HK-2 (cell line): ENCODE measurements around the gene PPP2R2B.

Source experiments
- DNase-seq: peaks from one replicate; pipeline ENCODE4 v3.0.0-alpha.2; 2018; ENCODE audit not compliant: unreplicated experiment

PPP2R2B gene

DNA sequence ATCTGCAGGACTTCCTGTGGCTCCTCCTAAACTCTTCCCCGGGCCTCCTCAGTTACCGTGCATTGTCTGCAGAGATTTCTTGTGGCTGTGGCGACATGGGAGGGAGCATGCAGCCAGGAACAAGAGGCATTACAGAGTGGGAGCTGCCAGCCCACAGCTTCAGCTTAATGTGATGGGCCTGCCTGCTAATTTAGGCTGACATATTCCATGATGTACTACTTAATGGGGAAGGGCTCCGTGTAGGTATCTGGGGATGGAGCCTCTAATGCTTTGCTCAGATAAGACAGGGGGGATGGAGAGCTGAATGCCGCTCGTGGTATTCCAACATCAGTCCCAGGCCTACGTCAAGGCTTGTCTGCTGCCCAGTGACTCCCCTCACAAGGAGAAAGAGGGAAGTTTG, 225.0 kb downstream of the PPP2R2B start:
- DNase-seq = no peak

DNA sequence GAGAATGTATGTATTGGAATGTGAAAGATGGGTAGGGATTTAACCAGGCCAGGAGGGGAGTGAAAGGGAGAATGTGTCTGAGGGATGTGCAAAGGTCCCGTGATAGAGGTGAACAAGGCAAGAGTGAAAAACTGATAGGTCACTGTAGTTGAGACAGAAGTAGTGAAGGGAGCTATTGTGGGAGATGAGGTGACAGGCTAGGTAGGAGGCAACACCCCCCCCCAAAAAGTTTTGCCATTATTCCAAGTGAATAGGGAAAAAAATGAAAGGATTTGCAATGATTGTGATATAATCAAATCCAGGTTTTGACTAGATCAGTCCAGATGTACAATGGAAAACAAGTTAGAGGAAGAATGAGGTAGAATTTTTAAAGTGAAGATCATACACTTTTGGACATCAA, 226.0 kb downstream of the PPP2R2B start:
- no peak for DNase-seq

DNA sequence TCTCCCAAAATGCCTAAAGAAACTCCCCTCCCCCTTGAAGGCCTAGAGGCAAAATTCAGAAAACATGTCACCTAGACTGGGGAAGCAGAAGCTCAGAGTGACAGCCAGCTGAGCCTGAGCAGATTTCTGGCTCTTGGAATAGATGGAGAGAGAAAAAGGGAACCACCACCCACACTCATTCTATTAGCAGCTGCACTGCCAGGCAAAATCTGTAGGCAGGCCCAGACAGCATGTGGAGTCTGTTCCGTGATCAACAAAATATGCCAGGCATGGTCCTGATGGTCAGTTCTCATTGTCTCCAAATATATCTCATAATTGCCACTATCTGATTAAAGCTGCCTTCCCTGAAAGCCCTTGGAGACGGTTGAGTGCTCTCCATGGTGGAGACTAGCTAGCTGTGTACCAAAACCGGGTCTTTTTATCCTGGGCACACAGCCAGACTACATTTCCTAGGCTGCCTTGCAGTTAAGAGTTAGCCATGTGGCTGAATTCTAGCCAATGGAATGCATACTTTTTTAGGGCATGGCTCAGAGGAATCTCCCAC, 230.8 kb downstream of the PPP2R2B start:
- DNase-seq = no peak

DNA sequence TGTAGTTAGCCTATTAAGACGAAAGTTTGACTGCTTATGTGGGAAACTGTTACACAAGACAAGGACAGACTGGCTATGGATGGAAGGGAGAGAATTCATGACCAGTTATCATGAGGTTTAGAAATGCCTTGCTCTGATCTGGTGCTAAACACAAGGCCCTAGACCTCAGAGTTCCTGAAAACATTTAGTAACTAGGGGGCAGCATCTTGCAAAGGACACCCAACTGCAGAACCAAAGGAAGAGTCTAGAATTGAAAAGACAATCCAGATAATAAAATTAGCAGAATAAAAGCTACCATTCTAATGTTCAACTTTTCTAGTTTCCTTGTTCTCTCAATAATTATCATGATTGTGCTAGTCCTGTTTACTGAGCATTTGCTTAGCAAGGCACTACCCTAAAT, 232.1 kb downstream of the PPP2R2B start:
- DNase-seq = no peak

DNA sequence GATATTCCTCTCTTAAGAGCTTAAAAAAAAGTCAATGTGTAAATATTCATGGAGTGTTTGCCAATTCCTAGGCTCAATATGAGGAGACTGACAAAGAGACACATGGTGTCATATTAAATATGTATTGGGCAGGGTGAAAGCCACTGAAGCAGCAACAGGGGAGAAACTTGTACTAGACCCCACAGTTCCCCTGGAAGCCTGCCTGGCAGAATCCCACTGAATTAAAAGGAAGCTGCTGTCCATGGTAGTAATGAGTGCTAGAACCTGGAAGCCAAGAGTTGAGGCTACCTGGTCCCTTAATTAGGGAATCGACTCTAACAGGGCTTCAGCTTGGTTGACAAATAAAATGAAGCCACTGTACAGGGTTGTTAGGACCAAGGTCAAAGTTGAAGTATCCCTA, 233.2 kb downstream of the PPP2R2B start:
- DNase-seq = no peak

DNA sequence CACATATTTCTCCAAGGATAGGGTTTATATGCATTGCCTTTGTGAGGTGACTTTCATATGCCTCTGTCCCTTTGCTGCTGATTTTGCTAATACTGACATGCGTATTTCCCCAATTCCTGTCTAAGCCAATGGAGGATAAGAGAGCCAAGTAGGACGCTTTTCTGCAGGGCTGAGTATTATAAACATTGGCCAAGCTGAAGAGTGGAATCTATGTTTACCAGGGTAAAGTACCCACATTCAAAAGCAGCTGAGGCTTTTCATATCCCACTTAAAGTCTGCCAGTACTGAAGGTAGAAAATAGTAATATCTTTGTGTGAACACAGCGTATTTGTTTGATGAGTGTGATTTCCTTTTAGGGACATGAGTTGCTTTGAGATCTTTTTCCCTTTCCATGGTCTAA, 233.7 kb downstream of the PPP2R2B start:
- no peak for DNase-seq

DNA sequence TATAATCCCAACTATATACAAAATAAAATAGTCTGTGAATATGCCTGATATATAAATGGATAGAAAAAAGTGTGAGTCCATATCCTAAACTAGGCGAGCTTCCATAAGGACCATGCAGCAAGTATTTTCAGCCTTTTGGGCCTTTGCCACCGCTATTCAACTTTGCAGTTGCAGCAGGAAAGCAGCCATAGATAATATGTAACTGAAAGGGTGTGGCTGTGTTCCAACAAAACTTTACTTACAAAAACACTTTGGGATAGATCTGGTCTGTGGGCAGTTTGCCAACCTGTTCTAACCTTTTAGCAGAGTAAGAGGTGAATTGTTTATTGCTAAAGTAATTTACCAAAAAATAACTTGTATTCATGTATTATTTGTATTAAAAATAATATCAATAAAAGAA, 234.8 kb downstream of the PPP2R2B start:
- DNase-seq = no peak

DNA sequence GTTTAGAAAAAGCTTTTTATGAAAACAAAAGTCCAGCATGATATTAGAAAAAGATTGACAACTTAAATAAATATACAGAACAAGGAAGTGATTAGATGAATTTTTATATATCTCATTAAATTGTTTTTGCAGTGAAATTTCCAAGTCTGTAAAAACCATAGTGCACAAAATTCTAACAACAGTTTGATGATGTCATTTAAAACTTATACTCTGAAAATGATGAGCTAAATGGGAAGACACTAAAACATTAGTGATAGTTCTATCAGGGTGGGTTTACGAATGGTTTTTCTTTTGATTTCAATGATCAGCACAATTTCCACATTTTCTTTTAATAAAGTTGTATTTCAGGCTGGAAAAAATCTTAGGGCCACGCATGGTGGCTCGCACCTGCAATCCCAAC, 236.1 kb downstream of the PPP2R2B start:
- DNase-seq = no peak

DNA sequence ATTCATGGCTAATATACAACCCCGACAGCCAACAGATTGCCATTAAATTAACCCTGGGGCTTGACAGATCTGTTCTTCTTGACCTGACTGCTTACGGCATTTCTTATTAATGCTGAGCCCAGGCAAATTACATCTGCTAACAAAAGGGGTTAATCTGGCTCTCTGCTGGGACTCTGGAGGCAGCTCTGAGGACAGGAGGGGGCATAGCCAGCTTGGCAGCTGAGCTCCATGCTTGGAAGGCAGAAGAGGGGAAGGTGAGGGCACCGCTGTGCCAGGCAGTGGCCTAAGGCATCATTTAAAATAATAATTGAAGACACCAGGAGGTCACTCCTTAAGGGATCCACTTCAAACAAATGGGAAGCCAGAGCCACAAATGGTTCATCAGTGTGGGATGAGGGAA, 236.6 kb downstream of the PPP2R2B start:
- no peak for DNase-seq

DNA sequence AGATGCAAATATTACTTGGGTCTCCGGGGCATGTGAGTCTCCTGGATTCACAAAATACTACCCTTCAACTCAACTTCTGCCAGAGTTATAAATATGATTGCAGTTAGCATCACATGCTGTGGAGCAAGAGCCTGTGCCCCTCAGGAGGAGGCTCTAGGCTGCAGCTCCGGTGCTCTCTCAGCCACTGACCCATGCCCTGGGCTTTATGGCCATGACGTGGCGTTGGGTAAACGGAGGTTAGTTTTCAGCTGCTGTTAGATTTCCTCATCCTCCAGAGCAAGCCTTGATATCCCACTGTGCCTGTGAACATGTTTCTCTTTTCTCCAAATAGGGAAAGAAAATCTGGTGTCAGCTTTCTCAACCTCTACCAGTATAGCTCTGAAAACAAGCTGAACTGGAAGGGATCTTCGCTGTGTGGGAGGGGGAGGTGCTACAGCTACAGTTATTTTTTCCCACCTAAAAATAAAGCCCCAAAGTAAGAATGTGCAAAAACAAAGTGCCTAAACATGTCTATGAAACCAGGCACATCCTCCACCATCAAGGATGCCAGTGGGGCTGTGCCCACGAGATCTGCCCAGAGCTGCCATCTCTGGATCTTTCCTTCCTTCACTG, 238.2 kb downstream of the PPP2R2B start:
- no peak for DNase-seq

DNA sequence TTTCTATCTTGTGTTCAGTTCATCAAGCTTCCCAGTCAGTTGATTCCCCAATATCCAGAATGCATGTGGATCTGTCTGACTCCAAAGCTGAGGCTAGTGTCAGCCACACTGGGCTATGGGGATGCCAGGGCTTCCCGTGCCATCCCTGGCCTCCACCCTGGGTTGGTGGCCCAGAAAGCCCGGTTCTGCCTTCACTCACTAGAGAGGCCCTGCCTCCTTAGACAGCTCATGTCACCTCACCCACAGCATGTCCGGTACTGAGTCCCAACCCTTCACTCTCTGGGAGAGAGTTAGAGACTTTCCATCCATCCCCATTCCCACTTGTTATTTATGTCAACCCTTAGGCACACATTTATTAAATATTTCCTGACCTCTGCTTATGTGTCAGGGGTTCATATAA, 243.1 kb downstream of the PPP2R2B start:
- no peak for DNase-seq

DNA sequence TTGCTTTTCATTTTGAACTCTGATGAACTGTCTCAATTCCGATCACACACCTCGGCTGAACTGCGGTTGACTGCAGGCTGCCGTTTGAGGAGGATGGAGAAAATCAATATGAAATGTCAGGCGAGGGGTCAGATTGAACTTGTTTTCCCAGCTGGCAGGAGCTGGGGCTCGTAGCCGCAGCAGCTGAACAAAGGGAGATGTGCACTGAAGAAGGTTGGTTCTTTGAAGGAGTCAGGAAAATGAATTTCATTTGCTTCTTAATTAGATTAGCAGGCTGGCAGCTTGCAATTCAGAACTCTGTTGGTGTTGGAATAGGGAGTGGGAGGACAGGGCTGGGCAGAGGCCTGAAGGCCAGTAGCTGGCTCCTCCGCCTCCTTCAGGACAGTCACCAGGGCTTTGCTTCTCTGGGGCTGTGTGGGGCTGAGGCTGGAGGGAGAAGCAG, 245.2 kb downstream of the PPP2R2B start:
- DNase-seq = no peak

DNA sequence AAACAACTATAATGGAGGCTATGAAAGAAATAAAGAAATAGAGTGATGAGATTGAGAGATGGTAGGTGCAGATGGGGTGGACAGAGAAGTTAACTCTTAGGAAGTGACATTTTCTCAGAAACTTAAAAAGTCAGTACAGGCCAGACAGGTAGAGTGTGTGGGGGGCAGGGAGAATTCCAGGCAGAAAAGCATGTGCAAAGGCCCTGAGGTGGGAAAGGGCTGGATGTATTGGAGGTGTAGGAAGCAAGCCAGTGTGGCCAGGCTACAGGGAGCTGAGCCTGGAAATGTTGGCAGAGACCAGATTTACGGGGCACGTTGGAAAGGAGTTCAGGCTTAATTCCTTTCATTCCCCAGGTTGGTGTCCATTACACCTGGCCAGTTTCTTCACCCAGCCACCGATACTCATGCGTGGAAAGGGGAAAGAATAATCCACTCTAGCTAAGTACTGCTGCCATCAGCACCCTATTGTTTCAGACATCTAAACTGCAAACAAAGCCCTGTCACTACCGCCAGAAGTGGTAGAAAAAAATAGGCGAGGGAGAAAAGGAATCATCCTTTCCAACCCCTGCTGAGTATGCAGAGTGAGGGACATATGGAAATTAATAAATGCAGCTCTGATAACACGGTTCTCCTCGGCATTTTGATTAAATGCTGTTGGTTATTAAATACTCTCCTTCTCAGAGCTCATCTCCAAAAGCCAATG, 245.8 kb downstream of the PPP2R2B start:
- DNase-seq = no peak

DNA sequence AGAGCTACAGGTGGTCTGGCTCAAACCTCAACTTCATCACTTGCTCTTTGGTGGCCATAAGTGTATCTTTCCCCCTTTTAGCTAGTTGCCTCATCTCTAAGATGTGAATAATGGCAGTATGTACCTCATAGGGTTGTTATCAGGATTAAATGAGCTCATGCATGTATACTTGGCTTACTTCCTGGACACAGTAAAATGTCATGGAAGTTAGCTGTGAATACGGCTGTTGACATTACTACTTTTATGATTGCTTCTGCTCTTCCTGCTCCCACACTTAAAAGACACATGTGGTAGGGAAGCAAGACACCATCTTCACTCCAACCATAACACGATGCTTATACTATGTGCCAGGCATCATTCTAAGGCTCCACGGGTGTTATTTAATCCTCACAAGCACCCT, 248.1 kb downstream of the PPP2R2B start:
- no peak for DNase-seq

DNA sequence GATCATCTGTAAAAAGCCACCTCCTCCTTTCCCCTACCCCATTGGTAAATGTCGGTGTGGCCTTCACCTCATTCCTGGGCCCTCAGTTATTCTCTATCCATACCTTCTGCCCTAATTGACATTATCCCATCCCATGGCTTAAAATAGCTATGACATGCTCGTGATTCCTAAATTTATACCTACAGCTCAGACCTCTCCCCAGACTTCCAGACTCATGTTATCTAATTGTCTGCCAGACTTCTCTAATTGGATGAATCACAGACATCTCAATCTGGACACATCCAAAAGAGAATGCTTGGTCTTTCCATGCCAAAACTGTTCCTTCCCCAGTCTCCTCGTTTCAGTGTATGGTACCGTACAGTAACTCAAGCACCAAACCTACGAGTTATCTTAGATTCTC, 249.6 kb downstream of the PPP2R2B start:
- DNase-seq = no peak

DNA sequence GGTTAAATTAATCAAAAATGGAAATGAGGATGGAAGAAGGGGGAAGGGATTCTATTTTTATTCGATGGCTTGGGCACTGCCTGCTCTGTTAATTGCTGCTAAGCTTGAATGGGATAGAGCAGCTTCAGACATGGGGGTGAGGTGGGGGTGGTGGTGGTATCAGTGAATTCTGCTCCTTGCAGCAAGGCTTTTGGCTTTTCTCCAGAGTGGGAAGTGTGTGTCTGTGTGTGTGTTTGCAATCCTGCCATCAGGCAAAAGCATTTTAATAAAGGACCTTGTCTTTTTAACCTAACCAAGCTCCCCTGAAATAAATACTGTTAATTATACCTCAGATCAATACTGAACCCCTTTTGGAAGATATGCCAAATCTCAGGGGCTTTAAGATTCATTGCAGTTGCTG, 251.6 kb downstream of the PPP2R2B start:
- DNase-seq = no peak

DNA sequence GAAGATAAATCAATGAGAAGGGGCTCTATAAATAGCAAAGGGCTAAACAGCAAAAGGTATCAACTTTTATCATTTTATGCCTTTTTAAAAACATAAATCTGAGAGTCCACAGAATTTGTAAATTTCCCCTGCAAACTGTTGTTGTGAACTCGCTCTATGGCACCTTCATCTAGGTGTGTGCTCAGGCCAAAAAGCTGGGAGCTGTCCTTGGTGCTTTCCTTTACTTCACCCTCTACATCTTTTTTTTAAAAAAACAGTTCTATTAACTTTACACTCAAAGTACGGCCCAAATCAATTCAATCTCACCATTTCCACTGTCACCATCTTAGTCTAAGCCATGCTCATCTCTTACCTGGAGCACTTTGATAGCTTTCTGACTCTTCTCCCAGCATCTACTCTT, 254.4 kb downstream of the PPP2R2B start:
- DNase-seq = no peak

DNA sequence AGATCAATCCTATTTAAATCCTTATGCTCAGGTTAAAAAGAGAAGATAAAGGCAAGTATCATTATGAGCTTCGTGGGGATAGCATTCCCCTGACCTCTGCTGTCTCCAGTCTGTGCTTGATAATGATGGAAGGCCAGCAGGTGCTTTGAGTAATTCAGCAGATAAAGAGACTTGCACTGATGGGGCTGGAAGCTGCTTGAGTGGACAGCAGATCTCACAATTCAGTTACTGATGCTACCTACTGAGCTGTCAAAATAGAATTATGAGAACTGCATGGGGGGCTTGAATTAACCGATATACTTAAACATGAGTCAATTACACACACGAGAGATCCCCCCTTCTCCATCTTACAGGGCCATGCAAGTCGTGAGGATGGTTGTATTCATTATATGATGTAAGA, 254.9 kb downstream of the PPP2R2B start:
- DNase-seq = no peak

DNA sequence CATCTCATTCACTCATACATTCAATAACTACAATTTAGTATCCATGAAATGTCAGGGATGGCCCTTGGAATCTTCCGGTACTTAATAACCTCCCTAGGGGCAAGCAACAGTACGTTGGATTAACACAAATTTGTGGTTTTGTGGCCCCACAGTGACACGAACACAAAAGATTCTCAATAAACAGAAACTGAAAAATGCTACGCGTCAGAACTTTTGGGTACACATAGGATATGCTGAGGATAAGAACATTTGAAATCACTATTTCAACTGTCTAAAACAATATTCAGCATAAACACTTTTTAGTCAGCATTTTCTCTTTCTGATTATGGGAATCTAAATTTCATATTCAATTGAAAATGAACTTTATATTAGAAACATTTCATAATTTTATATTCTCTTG, 255.5 kb downstream of the PPP2R2B start:
- DNase-seq = no peak

DNA sequence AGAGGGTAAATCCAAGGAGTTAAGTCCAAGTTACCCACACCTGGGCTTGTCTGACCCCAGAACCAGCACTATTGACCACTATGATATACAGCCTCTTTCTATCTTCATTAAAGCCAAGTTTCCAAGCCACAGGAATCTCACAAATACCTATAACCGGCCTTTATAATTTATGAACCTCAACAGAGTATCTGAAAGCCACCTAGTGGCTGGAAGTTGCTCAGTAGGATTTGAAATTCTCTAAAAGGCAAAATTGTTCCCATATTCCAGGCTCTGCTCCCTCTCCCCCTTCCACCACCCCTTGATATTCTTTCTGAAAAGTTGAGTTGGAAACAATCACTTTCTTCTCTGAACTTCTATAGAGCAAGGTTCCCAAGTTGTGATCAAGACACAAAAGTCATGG, 256.2 kb downstream of the PPP2R2B start:
- no peak for DNase-seq

DNA sequence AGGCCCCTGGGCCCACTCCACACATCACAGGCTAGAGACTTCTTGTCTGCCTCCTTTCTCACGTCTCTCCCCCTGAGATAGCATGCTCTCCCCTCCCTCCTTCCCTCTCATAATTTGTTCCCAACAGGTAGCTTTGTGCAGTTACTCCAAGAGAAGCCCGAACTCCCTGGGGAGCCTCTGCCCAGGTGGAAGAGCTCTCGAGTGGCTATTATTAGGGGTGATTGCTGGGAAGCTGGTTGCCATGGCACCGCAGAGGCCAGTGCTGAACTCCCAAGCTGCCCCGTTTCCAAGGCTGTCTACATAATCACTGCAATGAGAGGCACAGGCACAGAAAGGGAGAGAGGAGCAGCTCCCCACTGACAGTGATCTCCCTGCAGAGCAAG, 257.9 kb downstream of the PPP2R2B start:
- DNase-seq = no peak

DNA sequence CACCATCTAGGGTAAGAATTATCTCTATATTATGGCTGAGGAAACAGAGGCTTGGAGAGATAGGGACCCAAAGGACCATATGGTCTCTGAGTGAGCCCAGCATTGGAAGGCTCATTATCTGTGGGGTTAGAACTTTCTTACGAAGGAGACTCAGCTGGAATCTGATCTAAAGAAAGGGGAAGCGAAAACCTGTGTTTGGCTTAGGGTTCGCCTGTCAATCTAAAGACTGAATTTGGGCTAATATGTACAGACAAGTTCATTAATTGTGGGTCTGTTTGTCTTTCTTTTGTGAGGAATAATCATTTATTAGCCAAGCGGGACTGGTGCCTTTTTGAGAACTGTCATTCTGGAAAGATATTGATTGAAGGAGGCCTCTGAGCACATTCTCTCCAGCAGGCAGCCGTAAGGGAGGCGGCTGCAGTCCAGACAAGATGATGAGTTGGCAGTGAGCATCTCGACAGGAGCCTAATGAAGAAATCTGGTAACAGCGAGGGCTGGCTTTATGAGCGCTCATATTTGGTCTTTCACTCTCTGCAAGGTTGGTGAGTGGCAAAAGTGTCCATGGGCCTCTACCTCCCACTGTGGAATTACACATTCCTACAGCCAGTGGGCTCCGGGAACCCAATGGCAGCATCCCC, 258.4 kb downstream of the PPP2R2B start:
- DNase-seq = no peak

DNA sequence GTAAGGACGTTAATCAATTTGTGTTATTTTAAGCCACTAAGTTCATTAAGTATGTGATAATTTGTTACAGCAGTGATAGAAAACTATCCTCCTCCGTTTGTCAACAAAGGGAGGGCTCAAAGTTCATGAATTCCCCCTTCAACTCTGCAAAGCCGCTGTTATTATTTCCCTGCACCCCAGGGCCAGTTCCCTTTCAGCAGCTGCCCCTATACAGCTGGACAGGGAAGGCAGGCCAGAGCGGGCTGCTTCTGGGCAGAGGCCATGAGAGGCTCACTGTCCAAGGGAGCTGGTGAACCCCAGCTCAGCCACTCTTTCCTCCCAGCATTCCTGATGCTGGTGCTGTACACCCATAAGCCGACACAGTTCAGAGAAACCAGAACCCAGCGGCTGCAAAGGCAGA, 260.1 kb downstream of the PPP2R2B start:
- DNase-seq = no peak
